GM04503 (cell line): ENCODE data around the gene GALNT2.

Experiments
- DNase-seq: peaks from one replicate; pipeline ENCODE4 v3.0.0-alpha.2; 2012; ENCODE audit warnings: low read depth

Gene GALNT2

GRCh38 chr1:230301822-230302221 lies 234.8 kb downstream of the GALNT2 start:
- no peak for DNase-seq

- DNase-seq: no peak
These were observed 236.0 kb downstream of the GALNT2 start for GRCh38 chr1:230303069-230303468.

- peak; percentile 56 for DNase-seq
These were observed 236.8 kb downstream of the GALNT2 start for GRCh38 chr1:230303822-230304221.

- no peak for DNase-seq
These were observed 239.1 kb downstream of the GALNT2 start for GRCh38 chr1:230306169-230306568.

GRCh38 chr1:230307213-230307612 lies 240.2 kb downstream of the GALNT2 start:
- DNase-seq: no peak

- DNase-seq: no peak
These were observed 241.0 kb downstream of the GALNT2 start for GRCh38 chr1:230308039-230308438.

GRCh38 chr1:230308821-230309220 lies 241.8 kb downstream of the GALNT2 start:
- DNase-seq: no peak

- no peak for DNase-seq
These were observed 242.7 kb downstream of the GALNT2 start for GRCh38 chr1:230309646-230310177.

GRCh38 chr1:230310381-230311163 lies 243.5 kb downstream of the GALNT2 start:
- DNase-seq: no peak

GRCh38 chr1:230312676-230313075 lies 245.6 kb downstream of the GALNT2 start:
- DNase-seq: no peak

GRCh38 chr1:230313453-230314141 lies 246.6 kb downstream of the GALNT2 start:
- DNase-seq: no peak

GRCh38 chr1:230314142-230314470 lies 247.1 kb downstream of the GALNT2 start:
- DNase-seq: no peak

- DNase-seq: no peak
These were observed 248.1 kb downstream of the GALNT2 start for GRCh38 chr1:230315099-230315498.

GRCh38 chr1:230316864-230317745 lies 250.1 kb downstream of the GALNT2 start:
- DNase-seq: no peak

- no peak for DNase-seq
These were observed 251.1 kb downstream of the GALNT2 start for GRCh38 chr1:230317823-230318819.

- DNase-seq: no peak
These were observed 252.1 kb downstream of the GALNT2 start for GRCh38 chr1:230319014-230319747.

GRCh38 chr1:230320804-230321203 lies 253.8 kb downstream of the GALNT2 start:
- no peak for DNase-seq

- no peak for DNase-seq
These were observed 254.3 kb downstream of the GALNT2 start for GRCh38 chr1:230321341-230321740.

GRCh38 chr1:230321741-230322420 lies 254.8 kb downstream of the GALNT2 start:
- DNase-seq: no peak

- no peak for DNase-seq
These were observed 255.4 kb downstream of the GALNT2 start for GRCh38 chr1:230322421-230322756.
